GM12864 (cell line): ENCODE data around the gene SNX17.

Experiments used
- DNase-seq: peaks from one replicate; pipeline ENCODE4 v3.0.0-alpha.2; 2011; ENCODE audit warnings: low read depth
- H3K4me3 ChIP-seq: 2 replicates; pipeline ENCODE4 v1.5.1; 2011; ENCODE audit warnings: mild to moderate bottlenecking, low read depth, low read length, control low read depth
- TF ChIP-seq, protein P1 (sequence below): IDR thresholded peaks from 2 replicates; pipeline ENCODE4 v1.5.1; 2011; ENCODE audit warnings: low read depth, mild to moderate bottlenecking, moderate library complexity, low read length, control low read depth, inconsistent platforms; ENCODE audit errors: missing control alignments

The SNX17 gene

DNA sequence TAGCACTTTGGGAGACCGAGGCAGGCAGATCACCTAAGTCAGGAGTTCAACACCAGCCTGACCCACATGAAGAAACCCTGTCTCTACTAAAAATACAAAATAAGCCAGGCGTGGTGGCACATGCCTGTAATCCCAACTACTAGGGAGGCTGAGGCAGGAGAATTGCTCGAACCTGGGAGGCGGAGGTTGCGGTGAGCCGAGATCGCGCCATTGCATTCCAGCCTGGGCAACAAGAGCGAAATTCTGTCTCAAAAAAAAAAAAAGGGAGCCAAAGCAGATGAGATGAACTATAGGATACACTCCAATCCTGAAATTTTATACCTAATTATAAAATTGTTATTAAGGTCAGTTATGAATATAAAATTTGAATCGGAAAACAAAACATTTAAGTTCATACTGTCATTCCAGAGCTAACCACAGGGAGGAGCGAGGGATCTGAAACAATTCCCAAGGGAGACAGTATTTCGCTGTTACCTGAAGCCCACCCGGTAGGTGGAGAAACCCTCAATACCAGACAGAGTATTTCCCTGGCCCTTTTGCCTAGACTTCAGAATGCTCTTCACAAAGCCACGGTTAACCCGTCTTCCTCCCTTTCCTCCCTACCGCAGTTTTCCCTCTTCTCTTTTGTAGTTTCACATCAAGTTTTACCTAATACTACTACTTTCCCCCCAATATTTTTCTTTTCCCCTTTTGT is 37.5 kb downstream of the SNX17 start:
- TF ChIP-seq, protein P1, sequence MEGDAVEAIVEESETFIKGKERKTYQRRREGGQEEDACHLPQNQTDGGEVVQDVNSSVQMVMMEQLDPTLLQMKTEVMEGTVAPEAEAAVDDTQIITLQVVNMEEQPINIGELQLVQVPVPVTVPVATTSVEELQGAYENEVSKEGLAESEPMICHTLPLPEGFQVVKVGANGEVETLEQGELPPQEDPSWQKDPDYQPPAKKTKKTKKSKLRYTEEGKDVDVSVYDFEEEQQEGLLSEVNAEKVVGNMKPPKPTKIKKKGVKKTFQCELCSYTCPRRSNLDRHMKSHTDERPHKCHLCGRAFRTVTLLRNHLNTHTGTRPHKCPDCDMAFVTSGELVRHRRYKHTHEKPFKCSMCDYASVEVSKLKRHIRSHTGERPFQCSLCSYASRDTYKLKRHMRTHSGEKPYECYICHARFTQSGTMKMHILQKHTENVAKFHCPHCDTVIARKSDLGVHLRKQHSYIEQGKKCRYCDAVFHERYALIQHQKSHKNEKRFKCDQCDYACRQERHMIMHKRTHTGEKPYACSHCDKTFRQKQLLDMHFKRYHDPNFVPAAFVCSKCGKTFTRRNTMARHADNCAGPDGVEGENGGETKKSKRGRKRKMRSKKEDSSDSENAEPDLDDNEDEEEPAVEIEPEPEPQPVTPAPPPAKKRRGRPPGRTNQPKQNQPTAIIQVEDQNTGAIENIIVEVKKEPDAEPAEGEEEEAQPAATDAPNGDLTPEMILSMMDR: peak; percentile 35
- H3K4me3 ChIP-seq: peak overlapping the region; percentile 95
- DNase-seq: no peak

DNA sequence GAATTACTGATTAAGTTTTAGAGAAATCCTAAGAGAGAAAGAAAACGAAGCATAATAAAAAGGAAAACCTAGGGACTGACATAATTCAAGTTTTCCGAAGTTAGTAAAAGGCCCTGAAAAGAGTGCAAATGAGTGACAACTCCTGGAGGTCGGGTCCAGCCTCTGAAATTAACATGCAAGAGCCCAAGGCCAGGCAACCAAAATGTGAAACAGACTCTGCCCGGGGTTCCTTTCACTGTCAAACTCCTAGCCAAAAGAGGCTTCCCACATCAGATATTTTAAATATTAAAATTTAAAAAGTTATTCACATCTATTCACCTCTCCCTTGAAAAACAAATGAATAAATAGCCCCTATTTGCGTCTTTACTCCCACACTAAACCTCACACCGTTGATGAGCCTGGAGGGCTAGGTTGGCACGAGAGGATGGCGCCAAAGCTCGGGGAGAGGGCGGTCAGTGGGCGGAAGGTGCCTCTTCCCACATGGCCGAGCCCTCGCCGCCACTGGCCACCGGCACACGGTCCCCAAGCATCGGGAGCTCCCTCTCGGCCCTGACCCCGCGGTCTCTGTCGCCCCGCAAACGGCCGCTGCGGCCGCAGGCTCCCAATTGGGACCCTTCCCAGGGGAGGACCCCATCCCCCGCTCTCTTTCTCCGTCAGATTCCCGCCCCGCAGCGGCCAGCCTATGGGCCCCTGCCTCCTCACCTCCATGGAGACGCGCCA is 38.3 kb downstream of the SNX17 start:
- TF ChIP-seq, protein P1: no peak
- peak overlapping the region; percentile 95 for H3K4me3 ChIP-seq
- no peak for DNase-seq

DNA sequence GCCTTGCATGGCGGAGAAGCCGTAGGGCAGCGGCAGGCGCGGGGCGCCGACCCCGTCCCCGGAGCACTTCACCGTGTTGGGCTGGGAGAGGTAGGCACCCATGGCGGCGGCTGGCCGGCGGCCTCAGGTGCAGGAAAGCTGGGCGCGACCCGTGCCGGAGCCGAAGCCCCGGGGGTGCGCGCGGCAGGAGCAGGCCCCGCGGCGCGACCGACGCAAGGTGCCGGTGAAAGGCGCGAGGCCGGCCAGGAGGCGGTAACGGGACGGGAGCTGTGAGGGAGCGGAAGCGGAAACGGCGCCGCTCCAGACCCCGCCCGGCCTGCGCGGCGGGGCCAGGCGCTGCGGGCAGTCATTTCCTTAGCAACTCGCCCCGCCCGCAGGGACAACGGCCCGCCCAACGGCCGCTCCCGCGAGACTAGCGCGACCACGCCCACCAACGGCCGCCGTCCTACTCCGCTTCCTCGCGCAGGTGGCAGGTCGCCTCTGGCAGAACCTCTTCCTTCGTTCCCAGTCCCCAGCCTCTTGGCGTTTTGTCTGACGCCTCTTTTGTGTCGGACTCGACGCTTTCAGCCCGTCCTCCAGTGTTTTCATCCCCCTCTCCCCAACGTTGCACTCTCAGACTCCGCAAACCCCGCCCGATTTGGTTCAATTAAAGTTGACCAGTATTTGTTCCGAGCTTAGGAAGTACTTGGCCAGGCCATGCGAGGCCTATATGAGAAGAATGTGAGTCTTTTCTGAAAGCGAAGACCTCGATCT is 39.1 kb downstream of the SNX17 start, which contains the start of gene PPM1G:
TSS of gene PPM1G (minus strand) at position 271 of the 753 bp plus-strand sequence. CDS start at position 102, 169 bp downstream.
- TF ChIP-seq, protein P1: no peak
- peak; percentile 76 for DNase-seq
- peak within 1 kb of the TSS; percentile 95 for H3K4me3 ChIP-seq

DNA sequence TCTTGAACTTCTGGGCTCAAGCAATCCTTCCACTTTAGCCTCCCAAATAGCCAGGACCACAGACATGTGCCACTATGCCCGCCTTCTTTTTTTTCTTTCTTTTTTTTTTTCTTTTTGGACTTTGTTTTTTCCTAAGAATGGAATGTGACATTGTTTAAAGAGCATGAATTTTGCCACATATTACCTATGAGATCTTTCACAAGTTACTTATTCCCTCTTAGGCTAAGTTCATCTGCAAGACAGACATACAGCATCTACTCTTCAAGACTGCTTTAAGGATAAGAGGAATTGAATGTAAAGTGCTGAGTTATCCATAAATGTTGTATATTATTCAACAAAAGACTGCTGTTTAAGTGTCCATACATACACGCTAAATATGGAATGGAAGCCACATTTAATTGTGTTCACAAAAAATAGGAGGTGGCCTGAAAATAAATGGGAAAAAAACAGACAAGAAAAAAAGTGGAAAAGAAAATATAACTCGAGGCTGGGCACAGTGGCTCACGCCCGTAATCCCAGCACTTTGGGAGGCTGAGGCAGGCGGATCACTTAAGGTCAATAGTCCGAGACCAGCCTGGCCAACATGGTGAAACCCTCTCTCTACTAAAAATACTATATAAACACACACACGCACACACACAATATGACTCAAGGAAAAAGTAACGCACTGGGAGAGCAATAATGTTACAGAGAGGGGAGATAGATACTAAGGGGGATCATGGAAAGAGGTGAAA is 42.2 kb downstream of the SNX17 start:
- no peak overlapping the region for H3K4me3 ChIP-seq
- no peak for DNase-seq
- TF ChIP-seq, protein P1: no peak

DNA sequence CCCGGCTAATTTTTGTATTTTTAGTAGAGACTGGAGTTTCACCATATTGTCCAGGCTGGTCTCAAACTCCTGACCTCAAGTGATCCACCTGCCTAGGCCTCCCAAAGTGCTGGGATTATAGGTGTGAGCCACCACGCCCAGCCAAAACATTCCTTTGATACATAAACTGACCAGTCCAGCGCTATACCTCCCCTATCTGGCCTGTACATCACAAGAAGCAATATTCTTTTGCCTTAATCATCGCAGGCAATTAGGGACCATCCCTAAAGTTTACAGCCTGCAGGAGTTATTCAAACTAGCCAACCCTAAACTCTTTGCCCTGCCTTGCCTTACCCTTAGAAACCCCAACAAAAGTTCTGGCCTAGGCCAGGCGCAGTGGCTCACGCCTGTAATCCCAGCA is 45.7 kb downstream of the SNX17 start:
- no peak for DNase-seq
- H3K4me3 ChIP-seq: no peak overlapping the region
- TF ChIP-seq, protein P1: no peak

DNA sequence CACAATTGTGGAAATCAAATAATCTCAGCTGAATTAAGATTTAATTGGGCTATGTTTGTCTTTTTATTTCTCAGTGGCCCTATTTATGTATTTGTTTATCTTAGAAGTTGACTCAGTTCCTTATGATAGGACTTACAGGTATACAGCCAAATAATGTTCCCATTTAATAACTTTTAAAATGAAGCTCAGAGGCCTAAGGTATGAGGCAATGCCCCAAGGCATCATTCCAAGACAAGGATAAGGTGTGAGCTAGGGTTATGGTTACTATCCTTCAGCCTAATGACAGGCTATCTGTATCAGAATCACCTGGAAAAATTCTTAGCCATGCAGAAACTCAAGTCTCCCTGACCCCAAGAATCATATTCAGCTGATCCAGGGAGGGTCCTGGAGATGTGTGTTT is 50.6 kb downstream of the SNX17 start:
- no peak for DNase-seq
- TF ChIP-seq, protein P1: no peak
- no peak overlapping the region for H3K4me3 ChIP-seq
